Measurements from ENCODE around the gene FLOT2. TPM values are rescaled to one million over a fixed set of nuclear protein-coding genes. Genes with fewer than 3 reads are reported as not detected.
"Not testable (repeated sequence)": the region's sequence is repeated elsewhere in the genome, so short reads cannot be mapped to it uniquely, and the experiment has no call there.

Gene FLOT2
- total RNA-seq, 1 donor from 2014 or later = 118 TPM

DNA sequence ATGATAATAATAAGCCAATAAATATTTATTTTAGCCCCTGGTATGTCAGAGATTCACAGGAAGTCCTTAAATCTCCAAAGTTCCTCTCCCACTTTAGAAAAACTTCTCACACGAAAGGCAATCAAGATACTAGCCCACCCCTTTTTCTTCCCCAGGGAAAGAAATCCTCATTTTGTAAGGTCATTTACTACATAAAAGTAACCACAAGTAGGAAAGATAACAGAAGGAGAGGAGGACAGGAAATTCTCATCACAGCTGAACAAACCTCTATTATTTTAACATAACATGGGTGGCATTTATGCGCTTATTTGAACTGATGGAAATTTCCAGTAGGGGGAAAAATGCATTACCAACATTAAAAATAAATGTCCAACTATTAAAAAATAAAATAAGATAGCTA lies 58.3 kb downstream of the FLOT2 start:
- DNase-seq (ENCODE audit: missing footprints) = no peak
- ATAC-seq = no peak
- intact Hi-C loops (cut with DNase I) = no loop called here

DNA sequence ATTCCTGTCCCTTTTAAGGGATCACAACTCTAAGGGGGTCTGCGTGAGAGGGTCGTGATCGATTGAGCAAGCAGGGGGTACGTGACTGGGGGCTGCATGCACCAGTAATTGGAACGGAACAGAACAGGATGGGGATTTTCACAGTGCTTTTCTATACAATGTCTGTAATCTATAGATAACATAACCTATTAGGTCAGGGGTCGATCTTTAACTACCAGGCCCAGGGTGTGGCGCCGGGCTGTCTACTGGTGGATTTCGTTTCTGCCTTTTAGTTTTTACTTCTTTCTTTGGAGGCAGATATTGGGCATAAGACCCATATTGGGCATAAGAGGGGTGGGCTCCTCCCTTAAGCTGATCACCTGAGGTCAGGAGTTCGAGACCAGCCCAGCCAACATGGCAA lies 61.0 kb downstream of the FLOT2 start:
- intact Hi-C loops (cut with DNase I); DNase-seq (ENCODE audit: missing footprints); ATAC-seq: not testable (repeated sequence)

- intact Hi-C loops (cut with DNase I) = no loop called here
- ATAC-seq (no peak), DNase-seq (ENCODE audit: missing footprints) (no peak)
These were observed 63.1 kb downstream of the FLOT2 start for GRCh38 chr17:28834420-28834819.

Small RNA genes lying within 50 kb of the gene (microRNA-seq; reads per million reads assigned to microRNA genes)
- gene MIR451B = not detected

Other genes starting within 250 kb of the FLOT2 start
- 31.5 TPM for gene SDF2, start 235.8 kb downstream of the FLOT2 start, total RNA-seq
- 41.0 TPM for gene SUPT6H, start 235.5 kb downstream of the FLOT2 start, total RNA-seq
- gene PROCA1, start 185.8 kb downstream of the FLOT2 start, total RNA-seq = 0.73 TPM
- gene RAB34, start 179.9 kb downstream of the FLOT2 start, total RNA-seq = 16.2 TPM
- 945 TPM for gene RPL23A, start 177.7 kb downstream of the FLOT2 start, total RNA-seq
- gene TLCD1, start 171.5 kb downstream of the FLOT2 start, total RNA-seq = 2.4 TPM
- 0.60 TPM for gene NEK8, start 168.9 kb downstream of the FLOT2 start, total RNA-seq
- gene TRAF4, start 153.7 kb downstream of the FLOT2 start, total RNA-seq = 3.8 TPM
- 16.9 TPM for gene FAM222B, start 54.9 kb downstream of the FLOT2 start, total RNA-seq
- 37.2 TPM for gene ERAL1, start 42.7 kb downstream of the FLOT2 start, total RNA-seq
- gene DHRS13, start 5.3 kb upstream of the FLOT2 start, total RNA-seq = 3.0 TPM
- 18.3 TPM for gene PHF12, start 53.8 kb upstream of the FLOT2 start, total RNA-seq
- gene SEZ6, start 108.3 kb upstream of the FLOT2 start, total RNA-seq = not detected
- 1.1 TPM for gene PIPOX, start 145.4 kb upstream of the FLOT2 start, total RNA-seq

Data from Right ventricle myocardium inferior (tissue), 1 donor.